Cardiac atrium fibroblast (primary cell): ENCODE results near the gene VDAC2. TPM values are rescaled to one million over a fixed set of nuclear protein-coding genes. Genes with fewer than 3 reads are reported as not detected.

Experiments
- total RNA-seq: library from RNA; depleted of rRNA; stranded (reverse); fragments of >200 nt; gene quantifications from 2 replicates; pipeline ENCODE4 v1.2.3, GENCODE V29; 2015

Gene VDAC2
- 198 and 260 TPM in 2 replicates for total RNA-seq

GRCh38 chr10:75210282-75211006, at the start of gene VDAC2:
TSS of gene VDAC2 (plus strand) at chr10:75210796. CDS start at chr10:75211159, 363 bp downstream.

GRCh38 chr10:75235375-75236177, 25.0 kb downstream of the VDAC2 start, which contains the start of gene COMTD1:
TSS of gene COMTD1 (minus strand) at chr10:75235957. CDS start at chr10:75235928, 29 bp downstream.

Other genes starting within 250 kb of the VDAC2 start
- 23.2 and 24.9 TPM in 2 replicates for gene SAMD8, start 99.1 kb upstream of the VDAC2 start, total RNA-seq
- 11.0 and 17.8 TPM in 2 replicates for gene COMTD1, start 25.2 kb downstream of the VDAC2 start, total RNA-seq
- gene ZNF503, start 191.0 kb downstream of the VDAC2 start, total RNA-seq = 5.8 and 10.8 TPM in 2 replicates
- not detected in 2 replicates for gene LRMDA, start 220.8 kb downstream of the VDAC2 start, total RNA-seq